Neuronal stem cell (in vitro differentiated cells): ENCODE data around the gene NPC1L1.
A peak's percentile ranks its signal among the peaks of the same experiment; 100 is the strongest.

ENCODE experiments used
- DNase-seq: peaks from one replicate; pipeline ENCODE4 v3.0.0-alpha.2; 2013; ENCODE audit warnings: low spot score
- H2AFZ ChIP-seq: one replicate; pipeline ENCODE4 v1.6.1; 2013; ENCODE audit warnings: mild to moderate bottlenecking, low read length, inconsistent platforms
- H2AK5ac ChIP-seq: 2 replicates; pipeline ENCODE4 v1.6.1; 2013; ENCODE audit warnings: low read depth, mild to moderate bottlenecking, inconsistent platforms, low read length, moderate library complexity, mixed read lengths
- H2BK120ac ChIP-seq: 2 replicates; pipeline ENCODE4 v1.6.1; 2013; ENCODE audit warnings: low read depth, mild to moderate bottlenecking, inconsistent platforms, low read length, moderate library complexity, mixed read lengths
- H2BK12ac ChIP-seq: one replicate; pipeline ENCODE4 v1.6.1; 2013; ENCODE audit warnings: low read length, inconsistent platforms
- H2BK15ac ChIP-seq: 2 replicates; pipeline ENCODE4 v1.6.1; 2013; ENCODE audit warnings: mild to moderate bottlenecking, low read length, inconsistent platforms, mixed read lengths
- H2BK5ac ChIP-seq: one replicate; pipeline ENCODE4 v1.6.1; 2013; ENCODE audit warnings: inconsistent platforms, mild to moderate bottlenecking, low read length, moderate library complexity
- H3K14ac ChIP-seq: one replicate; pipeline ENCODE4 v1.6.1; 2013; ENCODE audit warnings: low read length, inconsistent platforms
- H3K18ac ChIP-seq: 2 replicates; pipeline ENCODE4 v1.6.1; 2013; ENCODE audit warnings: low read length, inconsistent platforms
- H3K23ac ChIP-seq: 2 replicates; pipeline ENCODE4 v1.6.1; 2013; ENCODE audit warnings: low read depth, mild to moderate bottlenecking, mixed read lengths, low read length, inconsistent platforms; ENCODE audit not compliant: poor library complexity
- H3K27ac ChIP-seq: replicated peaks from 3 replicates; pipeline ENCODE4 v1.5.1; 2013; ENCODE audit warnings: low read length, inconsistent platforms
- H3K27me3 ChIP-seq, 3 experiments: 2 replicates each; pipeline ENCODE4 v1.6.1; 2013; ENCODE audit warnings: low read length in 3 of 3, mild to moderate bottlenecking in 2 of 3, inconsistent platforms in 1 of 3, low read depth in 1 of 3, mixed read lengths in 1 of 3, moderate library complexity in 1 of 3; ENCODE audit not compliant: control insufficient read depth in 3 of 3, insufficient read depth in 3 of 3
- H3K36me3 ChIP-seq, 2 donors: replicated peaks in 1 of 2; 2 replicates each; pipeline ENCODE4 v1.6.1; 2013; ENCODE audit warnings: low read length in 2 of 2; ENCODE audit not compliant: control insufficient read depth in 2 of 2, insufficient read depth in 2 of 2
- H3K4ac ChIP-seq: 2 replicates; pipeline ENCODE4 v1.6.1; 2013; ENCODE audit warnings: inconsistent platforms, mild to moderate bottlenecking, low read length, moderate library complexity
- H3K4me1 ChIP-seq, 2 donors: 1 replicate in 1 of 2; 2 replicates in 1 of 2; pipeline ENCODE4 v1.6.1; 2013; ENCODE audit warnings: low read length in 2 of 2, low read depth in 1 of 2; ENCODE audit not compliant: control insufficient read depth in 2 of 2, insufficient read depth in 1 of 2
- H3K4me2 ChIP-seq: one replicate; pipeline ENCODE4 v1.6.1; 2013; ENCODE audit warnings: mild to moderate bottlenecking, low read length, inconsistent platforms; ENCODE audit not compliant: insufficient read depth, poor library complexity, severe bottlenecking
- H3K4me3 ChIP-seq, 2 donors: 2 replicates each; pipeline ENCODE4 v1.5.1; 2013; ENCODE audit warnings: low read length in 2 of 2, mild to moderate bottlenecking in 2 of 2, inconsistent platforms in 1 of 2, moderate library complexity in 1 of 2
- H3K79me1 ChIP-seq: one replicate; pipeline ENCODE4 v1.6.1; 2013; ENCODE audit warnings: low read depth, mild to moderate bottlenecking, inconsistent platforms, low read length, moderate library complexity
- H3K9ac ChIP-seq: one replicate; pipeline ENCODE4 v1.6.1; 2013; ENCODE audit warnings: mild to moderate bottlenecking, low read depth, low read length, inconsistent platforms; ENCODE audit not compliant: poor library complexity
- H3K9me3 ChIP-seq, 2 donors: replicated peaks in 1 of 2; 2 replicates each; pipeline versions ENCODE3 to v1.6.1; 2013; ENCODE audit warnings: low read length in 2 of 2, mild to moderate bottlenecking in 2 of 2, inconsistent platforms in 1 of 2, low read depth in 1 of 2, mixed read lengths in 1 of 2, moderate library complexity in 1 of 2; ENCODE audit not compliant: control insufficient read depth in 2 of 2, insufficient read depth in 1 of 2
- H4K8ac ChIP-seq: one replicate; pipeline ENCODE4 v1.6.1; 2013; ENCODE audit warnings: low read depth, mild to moderate bottlenecking, inconsistent platforms, low read length, moderate library complexity
- H4K91ac ChIP-seq: one replicate; pipeline ENCODE4 v1.6.1; 2013; ENCODE audit warnings: low read length, low read depth, mild to moderate bottlenecking, inconsistent platforms; ENCODE audit not compliant: poor library complexity
- WGBS, 2 donors: extraction: QIAGEN DNeasy Blood & Tissue Kit; methylation state at CpG; one replicate each; pipeline ENCODE4 v1.1.7; 2013; ENCODE audit warnings: missing lambda C conversion rate in 2 of 2, mixed read lengths in 1 of 2; ENCODE audit not compliant: insufficient read length in 2 of 2, insufficient replicate concordance in 1 of 2; ENCODE audit errors: extremely low coverage in 2 of 2; 5-methylcytosine and 5-hydroxymethylcytosine counted together

Gene NPC1L1

DNA sequence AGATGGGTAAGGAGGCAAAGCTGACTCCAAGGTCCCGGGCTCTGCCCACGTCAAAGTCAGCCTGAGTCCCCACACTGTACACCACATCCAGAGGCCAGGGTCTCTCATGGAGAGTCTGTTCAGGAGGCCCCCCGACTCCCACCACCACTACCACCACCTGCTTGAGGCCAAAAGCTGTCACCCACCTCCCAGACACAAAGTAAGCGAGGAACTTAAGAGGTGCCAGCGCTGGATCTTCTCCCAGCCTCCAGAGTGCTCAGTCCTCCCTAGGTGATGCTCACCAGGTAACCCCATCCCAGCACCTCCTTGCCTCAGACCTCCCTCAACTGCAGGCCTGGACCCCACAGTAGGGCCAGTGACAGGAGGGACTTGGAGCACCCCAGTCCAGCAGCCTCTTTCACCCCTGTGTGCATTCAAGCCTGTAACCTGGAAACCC lies 520 bp downstream of the NPC1L1 start:
- Histone ChIP-seq H3K27me3 (peaks cover 0 to 12% (median 0%) of the 10 kb centered on the region in 3 experiments), H2AK5ac (peak overlapping the region; percentile 43), H3K36me3 (no peaks in the 10 kb centered on the region), H2AFZ (peak overlapping the region; percentile 56), H3K23ac (no peak overlapping the region), H3K4me2 (no peak overlapping the region), H3K79me1 (no peaks in the 10 kb centered on the region), H3K4ac (no peak overlapping the region), H2BK120ac (peak overlapping the region; percentile 66), H3K14ac (no peak overlapping the region), H3K27ac (no peak overlapping the region), H3K9me3 (no peaks in the 10 kb centered on the region), H3K4me1 (peaks cover 0 to 3% of the 10 kb centered on the region in 2 donors), H3K4me3 (no peak overlapping the region), H3K9ac (no peak overlapping the region), H4K8ac (no peak overlapping the region), H2BK12ac (no peak overlapping the region), H4K91ac (no peak overlapping the region), H3K18ac (peak overlapping the region; percentile 33), H2BK15ac (no peak overlapping the region), H2BK5ac (peak overlapping the region; percentile 85)
- no peak for DNase-seq
- no CpG with 5 or more reads among the region's 5 CpGs for WGBS, 2 donors

DNA sequence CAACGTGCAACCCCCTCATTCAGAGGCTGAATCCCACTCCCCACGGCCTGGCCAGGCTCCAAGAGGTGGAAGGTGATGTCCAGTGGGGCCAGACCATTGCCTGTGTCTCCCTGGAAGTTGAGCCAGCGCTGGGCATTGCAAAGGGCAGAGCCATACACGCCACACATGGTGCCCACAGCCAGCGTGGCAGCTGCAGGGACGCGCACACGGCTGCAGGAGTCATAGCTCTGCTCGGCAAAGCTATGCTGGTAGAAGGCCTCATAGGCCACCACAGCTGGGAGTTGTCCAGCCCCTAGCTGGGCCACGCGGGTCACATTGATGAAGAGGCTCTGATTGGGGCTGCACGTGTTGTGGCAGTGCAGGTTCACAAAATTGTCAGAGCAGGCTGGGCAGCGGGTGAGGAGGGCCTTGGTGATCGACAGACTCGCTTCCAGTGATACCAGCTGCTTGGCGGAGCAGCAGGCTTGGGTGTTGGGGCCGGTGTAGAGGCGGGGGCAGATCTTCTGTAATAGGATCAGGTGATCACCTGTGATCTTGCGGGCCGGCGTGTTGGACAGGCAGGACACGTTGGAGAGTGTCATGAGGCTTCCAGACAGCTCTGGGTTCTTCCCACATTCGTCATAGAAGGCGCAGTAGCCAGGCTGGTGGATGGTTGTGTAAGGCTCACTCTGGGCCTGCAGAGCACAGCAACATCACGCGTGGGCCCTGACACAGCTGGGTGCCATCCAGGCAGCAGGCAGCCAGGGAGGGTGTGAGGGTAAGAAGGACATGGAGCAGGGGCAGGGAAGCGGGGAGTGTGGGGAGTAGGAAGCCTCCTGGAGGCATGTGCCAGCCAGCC lies 1.2 kb downstream of the NPC1L1 start:
- H3K9me3 ChIP-seq, result no peaks in the 10 kb centered on the region
- H3K23ac ChIP-seq, result peak overlapping the region; percentile 76
- H3K4ac ChIP-seq, result no peak overlapping the region
- no peaks in the 10 kb centered on the region for H3K79me1 ChIP-seq
- no peak overlapping the region for H2BK5ac ChIP-seq
- H2AFZ ChIP-seq, result peak overlapping the region; percentile 15
- no CpG with 5 or more reads among the region's 27 CpGs for WGBS, 2 donors
- H2BK12ac ChIP-seq, result peak overlapping the region; percentile 12
- no peak overlapping the region for H3K18ac ChIP-seq
- H2AK5ac ChIP-seq, result peak overlapping the region; percentile 52
- peaks cover 0 to 3% of the 10 kb centered on the region in 2 donors for H3K4me1 ChIP-seq
- H3K4me3 ChIP-seq, result peak overlapping the region in 1 of 2 donors; percentile 60
- peak overlapping the region; percentile 38 for H4K91ac ChIP-seq
- H2BK120ac ChIP-seq, result peak overlapping the region; percentile 90
- peak overlapping the region; percentile 83 for H3K14ac ChIP-seq
- no peak overlapping the region for H3K27ac ChIP-seq
- H2BK15ac ChIP-seq, result peak overlapping the region; percentile 72
- no peaks in the 10 kb centered on the region for H3K36me3 ChIP-seq
- H3K27me3 ChIP-seq, result peaks cover 0 to 12% (median 0%) of the 10 kb centered on the region in 3 experiments
- DNase-seq, result no peak
- peak overlapping the region; percentile 66 for H3K9ac ChIP-seq
- no peak overlapping the region for H3K4me2 ChIP-seq
- H4K8ac ChIP-seq, result peak overlapping the region; percentile 86

DNA sequence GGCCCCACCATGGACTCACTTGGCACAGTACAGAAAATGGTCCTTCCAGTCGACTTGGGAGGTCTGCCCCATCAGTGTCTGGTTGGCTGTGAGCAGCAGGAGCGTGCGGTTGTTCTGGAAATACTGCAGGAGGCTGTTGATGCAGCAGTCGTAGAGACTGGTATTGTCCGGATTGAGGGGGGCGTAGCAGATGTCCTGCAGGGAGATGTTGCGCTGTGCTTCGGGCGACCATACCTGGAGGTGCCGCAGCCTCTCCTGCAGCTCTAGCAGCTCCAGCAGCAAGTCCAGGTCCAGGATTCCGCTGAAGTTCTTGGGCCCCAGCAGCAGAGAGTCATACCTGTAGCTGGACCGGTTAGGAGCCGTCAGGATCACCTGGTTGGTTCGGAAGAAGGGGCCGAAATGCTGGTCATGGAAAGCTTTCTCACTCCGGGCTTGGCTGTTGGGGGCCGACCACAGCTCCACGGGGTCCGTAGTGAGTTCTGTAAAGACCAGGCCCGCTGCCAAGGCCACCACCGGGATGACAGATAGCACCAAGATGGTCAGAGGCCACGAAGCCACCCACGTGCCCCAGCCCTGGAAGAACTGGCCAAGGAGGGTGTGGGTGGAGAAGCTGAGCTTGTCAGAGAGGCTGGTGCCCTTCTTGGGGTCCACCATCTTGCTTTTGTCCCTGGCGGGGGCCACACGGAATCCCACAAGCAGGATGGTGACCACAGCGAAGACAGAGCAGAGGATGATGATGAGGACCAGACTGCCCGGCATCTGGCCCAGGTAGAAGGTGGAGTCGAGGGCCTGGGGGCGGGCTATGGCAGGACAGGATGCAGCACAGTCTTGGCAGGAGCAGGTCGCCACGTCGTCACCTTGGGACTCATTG lies 2.1 kb downstream of the NPC1L1 start:
- Histone ChIP-seq H2AFZ (no peak overlapping the region), H3K14ac (peak overlapping the region; percentile 83), H4K91ac (peak overlapping the region; percentile 38), H3K4me2 (no peak overlapping the region), H3K36me3 (no peaks in the 10 kb centered on the region), H2BK120ac (peak overlapping the region; percentile 90), H2BK5ac (no peak overlapping the region), H3K27ac (no peak overlapping the region), H2AK5ac (no peak overlapping the region), H3K27me3 (peaks cover 0 to 12% (median 0%) of the 10 kb centered on the region in 3 experiments), H3K9ac (no peak overlapping the region), H3K79me1 (no peaks in the 10 kb centered on the region), H3K18ac (peak overlapping the region; percentile 41), H3K4me3 (no peak overlapping the region), H4K8ac (no peak overlapping the region), H3K9me3 (no peaks in the 10 kb centered on the region), H3K4ac (no peak overlapping the region), H2BK12ac (no peak overlapping the region), H2BK15ac (peak overlapping the region; percentile 72), H3K23ac (peak overlapping the region; percentile 76), H3K4me1 (peaks cover 0 to 3% of the 10 kb centered on the region in 2 donors)
- no CpG with 5 or more reads among the region's 32 CpGs for WGBS, 2 donors
- DNase-seq, result no peak
